Endothelial cell of umbilical vein (primary cell): ENCODE results near the gene ATXN10. TPM values are rescaled to one million over a fixed set of nuclear protein-coding genes. Genes with fewer than 3 reads are reported as not detected.
"Not testable (repeated sequence)": the region's sequence is repeated elsewhere in the genome, so short reads cannot be mapped to it uniquely, and the experiment has no call there.

Source experiments
- BruUV-seq: library from RNA; stranded (reverse); fragments of 400-500 nt; replicated peaks from 2 replicates; lab custom pipeline; 2021; lab: Mats Ljungman, UMichigan
- CTCF ChIA-PET: fragments of 300-600, 350-600 bp; sonication (Branson Sonifier 250); formaldehyde crosslinking; loops from one replicate; lab custom pipeline; 2021; ENCODE audit warnings: antibody characterized with exemption, inconsistent platforms; lab: Charles Lee
- POLR2A ChIA-PET: fragments of 300-600, 350-600 bp; sonication (Branson Sonifier 250); formaldehyde crosslinking; loops from one replicate; lab custom pipeline; 2021; ENCODE audit warnings: antibody characterized with exemption, inconsistent platforms; lab: Charles Lee
- DNase-seq: peaks from one replicate; pipeline ENCODE4 v3.0.0-alpha.2; 2011; ENCODE audit warnings: low read depth, low spot score
- FAIRE-seq: peaks from 2 replicates; lab custom pipeline; 2011; peaks lifted over from hg19 to GRCh38; lab: Jason Lieb, UNC
- H2AFZ ChIP-seq: 2 replicates; pipeline ENCODE4 v1.6.0; 2012; ENCODE audit warnings: low read depth, low read length, control low read depth, inconsistent platforms
- H3K27ac ChIP-seq: 2 replicates; pipeline ENCODE4 v1.5.1; 2011; ENCODE audit warnings: low read depth, mild to moderate bottlenecking, control low read depth, low read length, moderate library complexity; ENCODE audit not compliant: insufficient read depth
- H3K27me3 ChIP-seq, 2 experiments: 2 replicates each; pipeline versions ENCODE4 v1.6.0 to v1.6.1; 2011; ENCODE audit warnings: low read length in 2 of 2, mixed read lengths in 1 of 2; ENCODE audit not compliant: control insufficient read depth in 2 of 2, insufficient read depth in 2 of 2
- H3K36me3 ChIP-seq, 2 experiments: 2 replicates in 1 of 2; 3 replicates in 1 of 2; pipeline ENCODE4 v1.5.1; 2011; ENCODE audit warnings: low read length in 2 of 2, mild to moderate bottlenecking in 1 of 2, moderate library complexity in 1 of 2; ENCODE audit not compliant: control insufficient read depth in 2 of 2, insufficient read depth in 2 of 2; ENCODE audit errors: extremely low read depth in 1 of 2
- H3K4me1 ChIP-seq: 3 replicates; pipeline ENCODE4 v1.5.1; 2011; ENCODE audit warnings: mild to moderate bottlenecking, low read length; ENCODE audit not compliant: control insufficient read depth, insufficient read depth; ENCODE audit errors: extremely low read depth
- H3K4me2 ChIP-seq: 2 replicates; pipeline ENCODE4 v1.6.1; 2011; ENCODE audit warnings: low read length, control low read depth, mixed read lengths; ENCODE audit not compliant: insufficient read depth
- H3K4me3 ChIP-seq, 3 experiments: fragments of 200-600 bp in 1 of 3; sonication (generic), shearing (Covaris generic) in 1 of 3; replicated peaks in 1 of 3; 2 replicates each; pipeline ENCODE4 v1.5.1; 2011 to 2016; ENCODE audit warnings: control low read depth in 3 of 3, low read length in 3 of 3, mild to moderate bottlenecking in 2 of 3, inconsistent platforms in 1 of 3, low read depth in 1 of 3, moderate library complexity in 1 of 3; ENCODE audit not compliant: insufficient read depth in 1 of 3
- H3K79me2 ChIP-seq: 2 replicates; pipeline ENCODE4 v1.6.0; 2012; ENCODE audit warnings: low read length, inconsistent platforms; ENCODE audit not compliant: control insufficient read depth, insufficient read depth
- H3K9ac ChIP-seq: replicated peaks from 2 replicates; pipeline ENCODE3; 2011; ENCODE audit warnings: low read length, control low read depth; ENCODE audit not compliant: insufficient read depth; ENCODE audit errors: extremely low read depth
- H3K9me1 ChIP-seq: replicated peaks from 3 replicates; pipeline ENCODE4 v1.6.0; 2011; ENCODE audit warnings: mild to moderate bottlenecking, low read length; ENCODE audit not compliant: control insufficient read depth, insufficient read depth; ENCODE audit errors: extremely low read depth
- H3K9me3 ChIP-seq: replicated peaks from 2 replicates; pipeline ENCODE4 v1.5.1; 2012; ENCODE audit warnings: low read length, inconsistent platforms; ENCODE audit not compliant: control insufficient read depth, insufficient read depth
- H4K20me1 ChIP-seq: replicated peaks from 2 replicates; pipeline ENCODE3; 2011; ENCODE audit warnings: mild to moderate bottlenecking, low read length; ENCODE audit not compliant: control insufficient read depth, insufficient read depth; ENCODE audit errors: extremely low read depth
- CTCF ChIP-seq, 2 donors: IDR thresholded peaks; 1 replicate in 1 of 2; 2 replicates in 1 of 2; pipeline ENCODE4 v1.5.1; 2011; ENCODE audit warnings: low read length in 2 of 2, mild to moderate bottlenecking in 2 of 2, moderate library complexity in 2 of 2, control low read depth in 1 of 2, inconsistent platforms in 1 of 2, low read depth in 1 of 2; ENCODE audit not compliant: insufficient read depth in 1 of 2; ENCODE audit errors: extremely low read depth in 1 of 2
- GATA2 ChIP-seq: IDR thresholded peaks from 2 replicates; pipeline ENCODE4 v1.7.0; 2011; ENCODE audit warnings: low read depth, mild to moderate bottlenecking, moderate library complexity, mixed read lengths, low read length; ENCODE audit not compliant: insufficient read length, insufficient read depth
- JUN ChIP-seq: IDR thresholded peaks from 2 replicates; pipeline ENCODE4 v1.6.1; 2011; ENCODE audit warnings: borderline replicate concordance, low read depth; ENCODE audit not compliant: insufficient read length, insufficient read depth
- POLR2AphosphoS5 ChIP-seq: IDR thresholded peaks from 2 replicates; pipeline ENCODE4 v1.6.1; 2012; ENCODE audit warnings: low read depth, mild to moderate bottlenecking, control low read depth, low read length, moderate library complexity; ENCODE audit not compliant: insufficient read depth
- dilution Hi-C: fragments of 300-500 bp; cut with MboI; formaldehyde crosslinking; loops from one replicate; pipeline ENCODE4 v1.15.0; 2019; ENCODE audit warnings: low sequenced_read_pairs; ENCODE audit not compliant: extremely low pct_ligation_motif_present
- intact Hi-C: fragments of 100-400 bp; cut with micrococcal nuclease; formaldehyde crosslinking; loops from one replicate; pipeline ENCODE4 v1.10.0; 2022
- polyA plus RNA-seq, 4 experiments: library from polyadenylated mRNA; depleted of rRNA in 3 of 4; stranded (reverse) in 3 of 4; unstranded in 1 of 4; fragments of >200 nt; gene quantifications; 2 replicates each; pipeline versions ENCODE4 v1.2.1 to v1.2.3, GENCODE V29; 2011 to 2012; ENCODE audit warnings: missing spikeins in 1 of 4
- total RNA-seq: library from RNA; stranded (reverse); gene quantifications from 2 replicates; pipeline ENCODE4 v1.2.3, GENCODE V29; 2021

The ATXN10 gene
- total and polyA plus RNA-seq, 2 donors (not counting 3 experiments of a cell fraction or from before 2014, with no cell fraction given), result 73.2 to 91.9 TPM

DNA sequence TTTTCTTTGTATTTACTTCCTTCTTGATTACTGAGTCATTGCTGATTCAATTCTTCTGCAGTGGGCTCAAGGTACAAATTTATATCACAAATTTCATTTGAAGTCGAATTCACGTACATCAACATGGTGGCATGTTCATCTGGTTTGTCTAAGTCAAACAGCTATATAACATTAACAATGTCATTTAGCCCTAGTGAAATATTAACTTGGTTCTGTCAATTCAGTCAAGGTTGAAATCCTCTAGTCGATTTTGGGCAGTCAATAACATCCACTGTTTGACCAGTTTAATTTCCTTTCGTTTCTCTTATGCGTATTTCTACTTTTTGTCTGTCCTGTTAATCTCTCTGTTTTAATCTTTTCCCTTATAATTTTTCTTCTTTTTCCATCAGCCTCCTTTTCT is 4.1 kb upstream of the ATXN10 start:
- ChIA-PET CTCF (no interaction called here), POLR2A (no interaction called here)
- no peak overlapping the region for H3K4me3 ChIP-seq
- dilution Hi-C loops, result no loop called here
- peak; percentile 31 for FAIRE-seq
- no peak overlapping the region for H3K9ac ChIP-seq
- no peaks in the 10 kb centered on the region for H3K36me3 ChIP-seq
- BruUV-seq, result no TSS peak
- H3K4me2 ChIP-seq, result no peak overlapping the region
- H3K27ac ChIP-seq, result no peak overlapping the region
- intact Hi-C loops, result no loop called here
- peaks cover 5% of the 10 kb centered on the region for H3K4me1 ChIP-seq
- H3K9me1 ChIP-seq, result no peaks in the 10 kb centered on the region
- TF ChIP-seq JUN, result no peak
- TF ChIP-seq POLR2AphosphoS5, result no peak
- TF ChIP-seq GATA2, result no peak
- no peak for TF ChIP-seq CTCF (IDR thresholded peaks at IDR 0.05; ENCODE audit: extremely low read depth in 1 of 2, insufficient read depth in 1 of 2, low read depth in 1 of 2, low read length in 2 of 2)
- peaks cover 29 to 36% of the 10 kb centered on the region in 2 experiments for H3K27me3 ChIP-seq
- H4K20me1 ChIP-seq, result no peaks in the 10 kb centered on the region
- DNase-seq, result no peak
- H2AFZ ChIP-seq, result no peak overlapping the region
- no peaks in the 10 kb centered on the region for H3K9me3 ChIP-seq
- peaks cover 3% of the 10 kb centered on the region for H3K79me2 ChIP-seq

DNA sequence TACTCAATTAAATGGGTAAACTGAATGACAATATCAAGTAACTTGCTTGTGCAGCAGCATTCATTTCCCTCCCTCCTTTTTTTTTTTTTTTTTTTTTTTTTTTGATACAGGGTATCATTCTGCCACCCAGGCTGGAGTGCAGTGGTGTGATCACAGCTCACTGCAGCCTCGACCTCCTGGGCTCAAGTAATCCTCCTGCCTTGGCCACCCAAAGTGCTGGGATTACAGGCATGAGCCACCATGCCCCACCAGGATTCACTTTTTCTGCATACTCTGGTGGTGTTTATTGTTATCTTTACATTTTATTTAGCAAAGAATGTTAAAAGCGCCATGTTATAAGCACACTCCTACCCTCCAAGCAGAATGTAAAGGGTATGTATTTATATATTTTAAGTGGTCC is 1.3 kb upstream of the ATXN10 start:
- H3K9me3 ChIP-seq, dilution Hi-C loops, POLR2A ChIA-PET, H3K27ac ChIP-seq, H3K9me1 ChIP-seq, H3K36me3 ChIP-seq, H3K4me2 ChIP-seq, BruUV-seq, H3K9ac ChIP-seq, H4K20me1 ChIP-seq, H3K4me3 ChIP-seq, DNase-seq, FAIRE-seq, H2AFZ ChIP-seq: not testable (repeated sequence)
- peaks cover 12% of the 10 kb centered on the region for H3K4me1 ChIP-seq
- intact Hi-C loops, result loop anchor here (5.0 kb wide), 1 partner anchor 72 kb away; no protein-coding TSS in a partner anchor
- peaks cover 13 to 14% of the 10 kb centered on the region in 2 experiments for H3K27me3 ChIP-seq
- CTCF ChIA-PET, result interaction anchor here (1.2 kb wide), 1 partner anchor 13 kb away, joined by 3 read pairs; no protein-coding TSS in a partner anchor
- H3K79me2 ChIP-seq, result peaks cover 32% of the 10 kb centered on the region
